Activated naive CD4-positive, alpha-beta T cell treated with anti-CD3 and anti-CD28 coated beads, Interleukin-2, amount 50 U/mL, for 16 hours (primary cell): ENCODE measurements around the gene ZRANB3.
"Not testable (repeated sequence)": the region's sequence is repeated elsewhere in the genome, so short reads cannot be mapped to it uniquely, and the experiment has no call there.

Experiments used
- DNase-seq: peaks from one replicate; pipeline ENCODE4 v3.0.0-alpha.2; 2020

Gene ZRANB3

GRCh38 chr2:135113322-135113721 lies 417.7 kb downstream of the ZRANB3 start:
- no peak for DNase-seq

- not testable (repeated sequence) for DNase-seq
Measured at GRCh38 chr2:135105513-135106316, 425.3 kb downstream of the ZRANB3 start.

DNA sequence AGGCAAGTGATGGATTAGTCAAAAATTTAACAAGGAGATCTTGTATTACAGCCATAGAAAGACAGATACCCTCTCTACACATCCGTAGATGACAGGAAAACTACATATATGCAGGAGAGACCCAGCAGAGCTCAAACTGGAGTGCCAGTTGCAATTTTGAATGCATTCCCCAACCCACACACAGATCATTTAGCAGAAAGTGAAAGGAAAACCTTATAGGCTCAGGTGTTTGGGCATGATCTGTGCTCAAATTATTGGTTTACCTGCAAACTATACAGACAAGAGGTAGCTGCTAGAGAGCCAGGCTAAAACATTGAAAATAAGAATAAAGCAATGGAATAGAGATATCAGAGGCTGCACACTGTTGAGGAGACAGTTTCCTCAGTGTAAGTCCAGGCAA lies 427.2 kb downstream of the ZRANB3 start:
- no peak for DNase-seq

GRCh38 chr2:135099802-135100483 lies 431.1 kb downstream of the ZRANB3 start:
- DNase-seq, result no peak

- DNase-seq, result no peak
Measured at GRCh38 chr2:135097532-135098231, 433.3 kb downstream of the ZRANB3 start.

GRCh38 chr2:135096665-135097446 lies 434.2 kb downstream of the ZRANB3 start:
- no peak for DNase-seq

DNA sequence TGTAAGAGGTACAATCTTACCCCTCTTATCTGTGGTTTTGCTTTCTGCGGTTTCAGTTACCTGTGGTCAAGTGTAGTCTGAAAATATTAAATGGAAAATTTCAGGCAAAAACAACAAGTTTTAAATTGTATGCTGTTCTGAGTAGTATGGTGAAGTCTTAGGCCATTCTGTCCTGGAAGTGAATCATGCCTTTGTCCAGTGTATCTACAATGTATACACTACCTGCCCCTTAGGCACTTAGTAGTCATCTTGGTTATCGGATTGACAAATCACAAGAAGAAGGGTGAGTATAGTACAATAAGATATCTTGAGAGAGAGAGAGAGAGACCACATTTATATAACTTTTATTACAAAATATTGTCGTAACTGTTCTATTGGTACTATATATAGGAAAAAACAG lies 435.4 kb downstream of the ZRANB3 start:
- no peak for DNase-seq

DNA sequence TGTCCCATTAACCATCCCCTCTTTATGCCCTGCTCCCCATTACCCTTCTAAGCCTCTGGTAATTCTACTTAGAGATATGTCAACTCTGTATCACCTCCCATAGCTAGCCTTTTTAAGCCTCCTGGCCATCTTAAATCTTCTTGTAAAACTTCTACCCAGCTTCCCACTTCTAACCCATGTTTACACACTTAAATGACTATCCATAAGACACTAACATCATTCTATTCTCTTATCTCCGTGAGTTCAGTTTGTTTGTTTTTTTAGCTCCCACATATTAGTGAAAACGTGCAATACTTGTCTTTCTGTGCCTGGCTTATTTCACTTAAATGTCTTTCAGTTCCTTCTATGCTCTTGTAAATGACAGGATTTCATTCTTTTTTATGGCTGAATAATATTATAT lies 436.5 kb downstream of the ZRANB3 start:
- no peak for DNase-seq

GRCh38 chr2:135093670-135094330 lies 437.2 kb downstream of the ZRANB3 start:
- DNase-seq, result no peak

DNA sequence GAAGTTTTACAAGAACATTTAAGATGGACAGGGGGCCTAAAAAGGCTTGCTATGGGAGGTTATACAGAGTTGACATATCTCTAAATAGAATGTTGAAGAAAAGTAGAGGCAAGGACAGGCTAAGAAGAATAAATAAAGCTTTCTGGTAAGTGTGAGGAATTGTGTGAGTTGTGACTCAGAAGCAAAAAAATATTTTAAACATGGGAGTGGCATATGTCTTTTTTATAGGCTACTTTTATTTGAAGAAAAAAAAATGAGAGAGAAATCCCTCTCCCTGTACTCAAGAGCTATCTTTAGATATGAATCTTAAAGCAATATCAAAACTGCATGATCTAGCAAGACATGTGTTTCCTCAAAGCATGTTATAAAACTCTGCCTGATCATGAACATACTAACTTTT lies 437.8 kb downstream of the ZRANB3 start:
- DNase-seq, result no peak

GRCh38 chr2:135091681-135092080 lies 439.3 kb downstream of the ZRANB3 start:
- DNase-seq, result no peak

DNA sequence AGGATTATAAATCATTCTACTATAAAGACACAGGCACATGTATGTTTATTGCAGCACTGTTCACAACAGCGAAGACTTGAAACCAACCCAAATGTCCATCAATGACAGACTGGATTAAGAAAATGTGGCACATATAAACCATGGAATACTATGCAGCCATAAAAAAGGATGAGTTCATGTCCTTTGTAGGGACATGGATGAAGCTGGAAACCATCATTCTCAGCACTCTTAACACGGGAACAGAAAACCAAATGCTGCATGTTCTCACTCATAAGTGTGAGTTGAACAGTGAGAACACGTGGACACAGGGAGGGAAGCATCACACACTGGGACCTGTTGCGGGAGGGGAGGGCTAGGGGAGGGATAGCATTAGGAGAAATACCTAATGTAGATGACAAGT lies 441.4 kb downstream of the ZRANB3 start:
- not testable (repeated sequence) for DNase-seq
